Endothelial cell of umbilical vein (primary cell): Measurements from ENCODE around the gene POLR2J. TPM values are rescaled to one million over a fixed set of nuclear protein-coding genes. Genes with fewer than 3 reads are reported as not detected.

Source experiments
- BruUV-seq: library from RNA; stranded (reverse); fragments of 400-500 nt; replicated peaks from 2 replicates; lab custom pipeline; 2021; lab: Mats Ljungman, UMichigan
- CTCF ChIA-PET: fragments of 300-600, 350-600 bp; sonication (Branson Sonifier 250); formaldehyde crosslinking; loops from one replicate; lab custom pipeline; 2021; ENCODE audit warnings: antibody characterized with exemption, inconsistent platforms; lab: Charles Lee
- POLR2A ChIA-PET: fragments of 300-600, 350-600 bp; sonication (Branson Sonifier 250); formaldehyde crosslinking; loops from one replicate; lab custom pipeline; 2021; ENCODE audit warnings: antibody characterized with exemption, inconsistent platforms; lab: Charles Lee
- DNase-seq: peaks from one replicate; pipeline ENCODE4 v3.0.0-alpha.2; 2011; ENCODE audit warnings: low read depth, low spot score
- FAIRE-seq: peaks from 2 replicates; lab custom pipeline; 2011; peaks lifted over from hg19 to GRCh38; lab: Jason Lieb, UNC
- H2AFZ ChIP-seq: 2 replicates; pipeline ENCODE4 v1.6.0; 2012; ENCODE audit warnings: low read depth, low read length, control low read depth, inconsistent platforms
- H3K27ac ChIP-seq: 2 replicates; pipeline ENCODE4 v1.5.1; 2011; ENCODE audit warnings: low read depth, mild to moderate bottlenecking, control low read depth, low read length, moderate library complexity; ENCODE audit not compliant: insufficient read depth
- H3K27me3 ChIP-seq, 2 experiments: 2 replicates each; pipeline versions ENCODE4 v1.6.0 to v1.6.1; 2011; ENCODE audit warnings: low read length in 2 of 2, mixed read lengths in 1 of 2; ENCODE audit not compliant: control insufficient read depth in 2 of 2, insufficient read depth in 2 of 2
- H3K36me3 ChIP-seq, 2 experiments: 2 replicates in 1 of 2; 3 replicates in 1 of 2; pipeline ENCODE4 v1.5.1; 2011; ENCODE audit warnings: low read length in 2 of 2, mild to moderate bottlenecking in 1 of 2, moderate library complexity in 1 of 2; ENCODE audit not compliant: control insufficient read depth in 2 of 2, insufficient read depth in 2 of 2; ENCODE audit errors: extremely low read depth in 1 of 2
- H3K4me1 ChIP-seq: 3 replicates; pipeline ENCODE4 v1.5.1; 2011; ENCODE audit warnings: mild to moderate bottlenecking, low read length; ENCODE audit not compliant: control insufficient read depth, insufficient read depth; ENCODE audit errors: extremely low read depth
- H3K4me2 ChIP-seq: 2 replicates; pipeline ENCODE4 v1.6.1; 2011; ENCODE audit warnings: low read length, control low read depth, mixed read lengths; ENCODE audit not compliant: insufficient read depth
- H3K4me3 ChIP-seq, 3 experiments: fragments of 200-600 bp in 1 of 3; sonication (generic), shearing (Covaris generic) in 1 of 3; replicated peaks in 1 of 3; 2 replicates each; pipeline ENCODE4 v1.5.1; 2011 to 2016; ENCODE audit warnings: control low read depth in 3 of 3, low read length in 3 of 3, mild to moderate bottlenecking in 2 of 3, inconsistent platforms in 1 of 3, low read depth in 1 of 3, moderate library complexity in 1 of 3; ENCODE audit not compliant: insufficient read depth in 1 of 3
- H3K79me2 ChIP-seq: 2 replicates; pipeline ENCODE4 v1.6.0; 2012; ENCODE audit warnings: low read length, inconsistent platforms; ENCODE audit not compliant: control insufficient read depth, insufficient read depth
- H3K9ac ChIP-seq: replicated peaks from 2 replicates; pipeline ENCODE3; 2011; ENCODE audit warnings: low read length, control low read depth; ENCODE audit not compliant: insufficient read depth; ENCODE audit errors: extremely low read depth
- H3K9me1 ChIP-seq: replicated peaks from 3 replicates; pipeline ENCODE4 v1.6.0; 2011; ENCODE audit warnings: mild to moderate bottlenecking, low read length; ENCODE audit not compliant: control insufficient read depth, insufficient read depth; ENCODE audit errors: extremely low read depth
- H3K9me3 ChIP-seq: replicated peaks from 2 replicates; pipeline ENCODE4 v1.5.1; 2012; ENCODE audit warnings: low read length, inconsistent platforms; ENCODE audit not compliant: control insufficient read depth, insufficient read depth
- H4K20me1 ChIP-seq: replicated peaks from 2 replicates; pipeline ENCODE3; 2011; ENCODE audit warnings: mild to moderate bottlenecking, low read length; ENCODE audit not compliant: control insufficient read depth, insufficient read depth; ENCODE audit errors: extremely low read depth
- EZH2 ChIP-seq: IDR thresholded peaks from 2 replicates; pipeline ENCODE4 v1.6.1; 2012; ENCODE audit warnings: borderline replicate concordance, low read depth, mild to moderate bottlenecking, moderate library complexity, low read length, inconsistent platforms; ENCODE audit not compliant: severe bottlenecking
- FOS ChIP-seq: IDR thresholded peaks from 2 replicates; pipeline ENCODE4 v1.6.1; 2011; ENCODE audit warnings: mild to moderate bottlenecking, low read length, moderate library complexity, borderline replicate concordance; ENCODE audit not compliant: insufficient read depth
- GATA2 ChIP-seq: IDR thresholded peaks from 2 replicates; pipeline ENCODE4 v1.7.0; 2011; ENCODE audit warnings: low read depth, mild to moderate bottlenecking, moderate library complexity, mixed read lengths, low read length; ENCODE audit not compliant: insufficient read length, insufficient read depth
- JUN ChIP-seq: IDR thresholded peaks from 2 replicates; pipeline ENCODE4 v1.6.1; 2011; ENCODE audit warnings: borderline replicate concordance, low read depth; ENCODE audit not compliant: insufficient read length, insufficient read depth
- MAX ChIP-seq: IDR thresholded peaks from 2 replicates; pipeline ENCODE4 v1.6.1; 2011; ENCODE audit not compliant: insufficient read depth, insufficient read length
- MYC ChIP-seq: IDR thresholded peaks from one replicate; pipeline ENCODE4 v1.6.1; 2011; ENCODE audit warnings: mild to moderate bottlenecking, low read depth, low read length
- POLR2A ChIP-seq: IDR thresholded peaks from 2 replicates; pipeline ENCODE4 v1.6.1; 2012; ENCODE audit warnings: low read depth, mild to moderate bottlenecking, control low read depth, low read length
- POLR2AphosphoS5 ChIP-seq: IDR thresholded peaks from 2 replicates; pipeline ENCODE4 v1.6.1; 2012; ENCODE audit warnings: low read depth, mild to moderate bottlenecking, control low read depth, low read length, moderate library complexity; ENCODE audit not compliant: insufficient read depth
- dilution Hi-C: fragments of 300-500 bp; cut with MboI; formaldehyde crosslinking; loops from one replicate; pipeline ENCODE4 v1.15.0; 2019; ENCODE audit warnings: low sequenced_read_pairs; ENCODE audit not compliant: extremely low pct_ligation_motif_present
- intact Hi-C: fragments of 100-400 bp; cut with micrococcal nuclease; formaldehyde crosslinking; loops from one replicate; pipeline ENCODE4 v1.10.0; 2022
- polyA plus RNA-seq, 4 experiments: library from polyadenylated mRNA; depleted of rRNA in 3 of 4; stranded (reverse) in 3 of 4; unstranded in 1 of 4; fragments of >200 nt; gene quantifications; 2 replicates each; pipeline versions ENCODE4 v1.2.1 to v1.2.3, GENCODE V29; 2011 to 2012; ENCODE audit warnings: missing spikeins in 1 of 4
- total RNA-seq: library from RNA; stranded (reverse); gene quantifications from 2 replicates; pipeline ENCODE4 v1.2.3, GENCODE V29; 2021
- TF ChIP-seq, protein P1 (sequence below), 2 donors: IDR thresholded peaks; 1 replicate in 1 of 2; 2 replicates in 1 of 2; pipeline ENCODE4 v1.5.1; 2011; ENCODE audit warnings: low read length in 2 of 2, mild to moderate bottlenecking in 2 of 2, moderate library complexity in 2 of 2, control low read depth in 1 of 2, inconsistent platforms in 1 of 2, low read depth in 1 of 2; ENCODE audit not compliant: insufficient read depth in 1 of 2; ENCODE audit errors: extremely low read depth in 1 of 2

POLR2J gene
- total and polyA plus RNA-seq, 2 donors (not counting 3 experiments of a cell fraction or from before 2014, with no cell fraction given), result 48.7 to 93.6 TPM

GRCh38 chr7:102436118-102436517 lies 42.6 kb downstream of the POLR2J start:
- BruUV-seq, result no TSS peak
- FAIRE-seq, result no peak
- dilution Hi-C loops, result no loop called here

More at GRCh38 chr7:102436118-102436517, 42.6 kb downstream of the POLR2J start:
- Histone ChIP-seq H3K36me3 (peaks cover 2% of the 10 kb centered on the region in 2 experiments), H3K27ac (no peak overlapping the region), H3K27me3 (no peaks in the 10 kb centered on the region), H3K79me2 (peaks cover 19% of the 10 kb centered on the region), H3K9me3 (no peaks in the 10 kb centered on the region), H3K4me1 (peaks cover 19% of the 10 kb centered on the region), H3K4me2 (no peak overlapping the region), H3K9ac (no peak overlapping the region), H3K4me3 (no peak overlapping the region), H4K20me1 (no peaks in the 10 kb centered on the region), H2AFZ (no peak overlapping the region), H3K9me1 (no peaks in the 10 kb centered on the region)
- POLR2A ChIA-PET, result no interaction called here
- TF ChIP-seq MYC (no peak), POLR2A (no peak), FOS (no peak), POLR2AphosphoS5 (no peak), MAX (no peak), GATA2 (no peak), EZH2 (no peak), JUN (no peak)
- TF ChIP-seq, protein P1, sequence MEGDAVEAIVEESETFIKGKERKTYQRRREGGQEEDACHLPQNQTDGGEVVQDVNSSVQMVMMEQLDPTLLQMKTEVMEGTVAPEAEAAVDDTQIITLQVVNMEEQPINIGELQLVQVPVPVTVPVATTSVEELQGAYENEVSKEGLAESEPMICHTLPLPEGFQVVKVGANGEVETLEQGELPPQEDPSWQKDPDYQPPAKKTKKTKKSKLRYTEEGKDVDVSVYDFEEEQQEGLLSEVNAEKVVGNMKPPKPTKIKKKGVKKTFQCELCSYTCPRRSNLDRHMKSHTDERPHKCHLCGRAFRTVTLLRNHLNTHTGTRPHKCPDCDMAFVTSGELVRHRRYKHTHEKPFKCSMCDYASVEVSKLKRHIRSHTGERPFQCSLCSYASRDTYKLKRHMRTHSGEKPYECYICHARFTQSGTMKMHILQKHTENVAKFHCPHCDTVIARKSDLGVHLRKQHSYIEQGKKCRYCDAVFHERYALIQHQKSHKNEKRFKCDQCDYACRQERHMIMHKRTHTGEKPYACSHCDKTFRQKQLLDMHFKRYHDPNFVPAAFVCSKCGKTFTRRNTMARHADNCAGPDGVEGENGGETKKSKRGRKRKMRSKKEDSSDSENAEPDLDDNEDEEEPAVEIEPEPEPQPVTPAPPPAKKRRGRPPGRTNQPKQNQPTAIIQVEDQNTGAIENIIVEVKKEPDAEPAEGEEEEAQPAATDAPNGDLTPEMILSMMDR (IDR thresholded peaks at IDR 0.05; ENCODE audit: extremely low read depth in 1 of 2, insufficient read depth in 1 of 2, low read depth in 1 of 2, low read length in 2 of 2), result no peak
- DNase-seq, result no peak
- CTCF ChIA-PET, result no interaction called here
- intact Hi-C loops, result no loop called here
